ENCODE results near the gene UFD1. TPM values are rescaled to one million over a fixed set of nuclear protein-coding genes. Genes with fewer than 3 reads are reported as not detected.
"Not testable (repeated sequence)": the region's sequence is repeated elsewhere in the genome, so short reads cannot be mapped to it uniquely, and the experiment has no call there.

The UFD1 gene
- total RNA-seq, 4 donors from 2014 or later = 39.2 to 74.3 (median 43.5) TPM

DNA sequence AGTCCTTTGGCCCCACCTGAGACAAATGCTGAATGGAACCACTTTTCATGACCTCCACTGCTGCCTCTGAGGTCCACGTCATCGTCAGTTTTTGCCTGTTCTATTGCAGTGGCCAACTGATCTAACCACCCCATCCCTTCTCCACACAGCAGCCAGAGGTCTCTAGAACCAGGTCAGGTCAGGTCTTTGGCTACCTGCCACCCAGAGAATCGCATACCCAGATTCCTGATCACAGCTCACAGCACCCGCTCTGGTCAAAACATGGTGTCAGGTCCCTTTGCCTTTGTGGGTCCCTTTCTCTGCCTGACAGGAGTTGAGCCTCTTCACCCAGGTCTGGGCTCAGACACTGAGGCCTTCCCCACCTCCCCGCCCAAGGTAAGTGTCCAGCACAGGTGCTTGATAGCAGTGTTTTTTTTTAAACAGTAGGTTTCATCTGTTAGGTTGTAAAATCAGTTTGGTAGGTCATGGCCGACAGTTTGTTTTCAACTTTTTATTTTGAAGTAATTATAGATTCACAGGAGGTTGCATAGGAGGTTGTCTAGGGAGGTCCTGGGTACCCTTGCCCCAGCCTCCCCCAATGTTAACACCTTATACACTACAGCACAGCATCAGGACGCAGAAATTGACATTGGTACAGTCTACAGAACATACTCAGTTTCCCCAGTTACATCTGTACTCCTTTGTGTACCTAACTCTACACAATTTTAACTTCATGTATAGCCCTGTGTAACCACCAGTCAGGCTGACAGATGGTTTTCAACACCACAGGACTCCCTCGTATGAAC is 38.4 kb downstream of the UFD1 start:
- no peak for DNase-seq
- no peak overlapping the region for H3K27ac ChIP-seq
- H3K36me3 ChIP-seq = peaks cover 0 to 28% (median 0%) of the 10 kb centered on the region in 3 donors
- H3K4me3 ChIP-seq = no peak overlapping the region
- TF ChIP-seq POLR2A (IDR thresholded peaks at IDR 0.05) (no peak), CTCF (IDR thresholded peaks at IDR 0.05) (no peak)
- peaks cover 0 to 3% (median 0%) of the 10 kb centered on the region in 4 donors for H3K4me1 ChIP-seq
- H3K9me3 ChIP-seq = no peaks in the 10 kb centered on the region
- H3K27me3 ChIP-seq = no peaks in the 10 kb centered on the region

- H3K9me3 ChIP-seq = no peaks in the 10 kb centered on the region
- TF ChIP-seq POLR2A (IDR thresholded peaks at IDR 0.05) = no peak
- no peak for TF ChIP-seq CTCF (IDR thresholded peaks at IDR 0.05)
- H3K27me3 ChIP-seq = no peaks in the 10 kb centered on the region
- H3K27ac ChIP-seq = no peak overlapping the region
- peaks cover 0 to 5% (median 0%) of the 10 kb centered on the region in 4 donors for H3K4me1 ChIP-seq
- no peak overlapping the region for H3K4me3 ChIP-seq
- no peak for DNase-seq
- peaks cover 0 to 22% (median 0%) of the 10 kb centered on the region in 3 donors for H3K36me3 ChIP-seq
These were observed 40.7 kb downstream of the UFD1 start for GRCh38 chr22:19438298-19438697.

DNA sequence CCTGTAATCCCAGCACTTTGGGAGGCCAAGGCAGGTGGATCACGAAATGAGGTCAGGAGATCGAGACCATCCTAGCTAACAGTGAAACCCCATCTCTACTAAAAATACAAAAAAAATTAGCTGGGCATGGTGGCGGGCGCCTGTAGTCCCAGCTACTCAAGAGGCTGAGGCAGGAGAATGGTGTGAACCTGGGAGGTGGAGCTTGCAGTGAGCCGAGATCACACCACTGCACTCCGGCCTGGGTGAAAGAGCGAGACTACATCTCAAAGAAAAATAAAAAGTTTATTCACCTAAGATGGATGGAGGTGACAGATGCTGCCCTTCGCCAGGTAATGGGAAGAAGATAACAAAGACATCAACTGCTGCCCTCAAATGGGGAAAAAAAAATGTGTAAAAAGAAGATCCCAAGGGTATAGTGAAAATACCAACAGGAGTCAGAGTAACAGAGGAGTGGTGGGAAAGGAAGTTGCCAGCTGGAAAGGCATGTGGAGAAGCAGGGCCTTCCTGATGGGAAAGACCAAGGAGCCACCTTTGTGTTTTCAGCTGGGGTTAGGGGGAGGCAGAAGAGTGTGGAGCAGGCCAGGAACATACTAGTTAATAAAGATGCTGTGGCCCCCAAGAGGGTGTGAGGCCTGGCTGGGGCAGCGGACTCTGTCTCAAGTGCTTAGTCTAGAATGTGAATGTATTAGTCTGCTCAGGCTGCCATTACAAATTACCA is 42.4 kb downstream of the UFD1 start:
- not testable (repeated sequence) for H3K9me3 ChIP-seq, DNase-seq, H3K27me3 ChIP-seq, H3K4me3 ChIP-seq, H3K27ac ChIP-seq, H3K4me1 ChIP-seq
- peaks cover 0 to 21% (median 0%) of the 10 kb centered on the region in 3 donors for H3K36me3 ChIP-seq

DNA sequence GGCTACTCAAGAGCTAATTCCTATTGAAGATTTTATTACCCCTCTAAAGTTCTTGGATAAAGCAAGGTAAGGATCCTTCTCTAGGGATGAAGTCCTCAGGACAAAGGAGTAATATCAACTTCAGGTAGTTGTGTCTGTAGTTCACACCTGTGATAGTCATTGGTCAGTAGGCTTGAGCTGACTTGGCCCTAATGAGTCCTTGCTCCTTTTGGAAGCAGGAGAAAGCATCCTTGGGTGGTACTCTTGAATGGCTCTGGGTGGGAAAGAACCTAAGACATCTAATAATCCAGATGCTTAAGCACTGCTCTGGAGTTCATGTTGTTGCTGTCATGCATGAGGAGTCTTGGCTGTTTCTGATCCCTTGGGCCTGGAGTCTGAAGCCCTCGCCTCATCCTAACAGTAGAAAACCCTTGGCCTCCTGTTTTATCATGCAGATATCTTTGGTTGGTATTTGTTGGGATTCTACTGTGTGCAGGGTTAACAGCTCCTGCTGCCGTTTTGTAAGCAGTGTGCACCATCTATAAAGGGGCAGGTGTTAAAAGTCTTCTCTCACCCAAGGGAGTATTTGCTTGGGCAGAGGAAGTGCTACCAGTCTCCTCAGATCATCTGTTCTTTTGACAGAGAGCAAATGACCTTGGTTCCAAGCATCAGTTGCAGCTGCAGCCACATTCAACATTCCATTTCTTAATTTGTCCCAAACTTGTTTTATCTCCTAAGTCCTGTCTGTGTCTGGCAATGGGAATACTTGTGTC is 44.0 kb downstream of the UFD1 start:
- Histone ChIP-seq H3K9me3 (no peaks in the 10 kb centered on the region), H3K36me3 (peaks cover 0 to 21% (median 0%) of the 10 kb centered on the region in 3 donors), H3K4me1 (peaks cover 0 to 16% (median 8%) of the 10 kb centered on the region in 4 donors), H3K27ac (no peak overlapping the region), H3K4me3 (no peak overlapping the region), H3K27me3 (no peaks in the 10 kb centered on the region)
- no peak for DNase-seq
- no peak for TF ChIP-seq CTCF (IDR thresholded peaks at IDR 0.05)
- TF ChIP-seq POLR2A (IDR thresholded peaks at IDR 0.05) = no peak

- peaks cover 0 to 21% (median 0%) of the 10 kb centered on the region in 3 donors for H3K36me3 ChIP-seq
- TF ChIP-seq POLR2A (IDR thresholded peaks at IDR 0.05) (no peak), CTCF (IDR thresholded peaks at IDR 0.05) (no peak)
- H3K9me3 ChIP-seq = no peaks in the 10 kb centered on the region
- H3K27me3 ChIP-seq = no peaks in the 10 kb centered on the region
- no peak overlapping the region for H3K27ac ChIP-seq
- H3K4me3 ChIP-seq = no peak overlapping the region
- peaks cover 0 to 22% (median 9%) of the 10 kb centered on the region in 4 donors for H3K4me1 ChIP-seq
- DNase-seq = no peak
These were observed 44.6 kb downstream of the UFD1 start for GRCh38 chr22:19434401-19434800.

All from Peyer's patch (tissue), 4 donors.